Measurements from ENCODE around the gene EXOSC2.

- no peak for TF ChIP-seq CTCF (IDR thresholded peaks at IDR 0.05)
- no peak for TF ChIP-seq POLR2AphosphoS5 (IDR thresholded peaks at IDR 0.05)
- TF ChIP-seq POLR2A (IDR thresholded peaks at IDR 0.05; ENCODE audit: low read depth), result no peak
- TF ChIP-seq EP300 (IDR thresholded peaks at IDR 0.05), result no peak
These were observed 2.6 kb downstream of the EXOSC2 start for GRCh38 chr9:130696139-130696650.

Data from esophagus muscularis mucosa (tissue), 4 donors.